Renal cortex interstitium (tissue), 11 donors: ENCODE measurements around the gene DRD2. TPM values are rescaled to one million over a fixed set of nuclear protein-coding genes. Genes with fewer than 3 reads are reported as not detected.

Experiments
- DNase-seq, 11 donors: peaks; one replicate each; pipeline ENCODE4 v3.0.0-alpha.2; 2013; ENCODE audit warnings: low read depth in 9 of 11, low spot score in 4 of 11; ENCODE audit errors: extremely low read depth in 1 of 11
- polyA plus RNA-seq, 3 donors: library from polyadenylated mRNA; unstranded; fragments of 120-200 nt; gene quantifications; one replicate each; pipeline ENCODE4 v1.2.1, GENCODE V29; 2013; ENCODE audit not compliant: insufficient read length in 3 of 3

The DRD2 gene
- polyA plus RNA-seq, 3 donors = 0.26 to 1.4 (median 0.45) TPM

DNA sequence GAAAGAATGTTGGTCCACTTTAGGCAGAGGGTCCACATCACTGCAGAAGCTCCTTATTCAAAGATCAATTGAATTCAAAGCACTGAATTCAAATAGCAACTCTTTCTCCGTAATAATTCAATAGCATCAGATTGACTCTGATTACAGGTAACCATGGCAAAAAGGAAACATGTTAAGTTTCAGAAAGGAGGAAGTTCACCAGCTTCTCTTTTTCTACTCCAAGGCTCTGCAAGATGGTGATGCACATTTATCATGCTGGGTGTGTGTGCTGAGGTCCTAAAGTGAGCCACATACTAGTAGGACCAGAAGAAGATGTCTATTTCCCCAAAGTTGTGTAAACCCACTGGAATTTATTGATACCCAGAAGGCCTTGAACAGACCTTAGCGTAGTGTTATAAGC, 18.0 kb upstream of the DRD2 start:
- DNase-seq = no peak

GRCh38 chr11:113488931-113489351, 13.7 kb upstream of the DRD2 start:
- no peak for DNase-seq

DNA sequence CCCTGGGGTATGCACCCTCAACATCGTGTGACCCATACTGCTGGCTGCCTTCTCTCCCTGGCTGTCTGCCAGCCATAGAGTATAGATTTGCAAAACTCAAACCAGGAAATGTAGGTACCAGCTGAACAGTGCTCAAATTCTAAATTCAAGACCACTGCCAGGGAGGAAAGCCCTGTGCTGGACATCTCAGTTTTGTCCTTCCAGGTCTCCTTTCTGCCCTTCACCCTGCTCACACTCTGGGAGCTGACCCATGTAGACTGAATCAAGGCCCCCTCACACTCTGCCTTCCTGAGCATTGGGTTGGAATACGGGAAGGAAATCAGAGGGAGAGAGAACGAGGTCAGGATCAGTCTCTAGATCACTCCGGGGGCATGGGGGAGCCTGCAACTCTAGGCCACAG, 12.4 kb upstream of the DRD2 start:
- no peak for DNase-seq

DNA sequence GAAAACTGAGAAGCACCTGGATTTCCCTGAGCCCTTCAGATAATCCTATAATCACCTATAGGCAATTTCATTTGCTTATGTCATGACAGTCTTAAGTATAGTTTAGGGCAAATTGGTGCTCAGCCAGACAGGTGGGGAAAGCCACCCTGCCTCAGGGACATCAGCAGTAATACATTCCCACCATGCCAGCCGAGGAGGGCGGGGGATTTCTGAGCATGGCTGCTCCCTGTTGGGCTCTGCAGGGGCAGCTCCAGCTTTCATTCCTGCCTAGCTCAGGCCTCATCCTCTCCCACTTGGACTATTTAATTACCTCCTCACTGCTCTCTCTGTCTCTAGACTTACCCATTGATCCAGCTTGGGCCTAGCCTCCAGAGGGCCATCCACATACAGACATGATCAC, 9.0 kb upstream of the DRD2 start:
- no peak for DNase-seq

GRCh38 chr11:113481672-113482071, 6.5 kb upstream of the DRD2 start:
- no peak for DNase-seq

DNA sequence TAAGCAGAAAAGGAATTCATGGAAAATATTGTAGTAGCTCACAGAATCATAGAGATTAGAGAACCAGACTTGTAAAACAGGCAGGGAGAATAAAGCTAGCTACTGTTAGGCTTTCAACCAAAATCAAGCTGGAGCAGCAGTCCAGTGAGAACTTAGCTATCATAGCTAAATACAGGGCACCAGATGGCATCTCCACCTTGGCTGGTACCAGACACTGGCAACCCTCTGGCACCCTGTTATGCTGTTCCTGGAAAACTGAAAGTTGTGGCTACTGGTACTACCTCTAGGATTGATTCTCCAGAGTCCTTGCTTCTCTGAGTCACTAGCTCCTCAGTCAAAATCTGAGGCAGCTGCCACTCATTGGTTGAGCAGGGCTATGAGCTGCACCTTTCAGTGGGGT, 6.0 kb upstream of the DRD2 start:
- DNase-seq = no peak

GRCh38 chr11:113477321-113477720, 2.1 kb upstream of the DRD2 start:
- DNase-seq = peak in 4 of 11 donors; percentile 9 to 30 (median 18)

GRCh38 chr11:113476553-113476952, 1.4 kb upstream of the DRD2 start:
- DNase-seq = no peak

DNA sequence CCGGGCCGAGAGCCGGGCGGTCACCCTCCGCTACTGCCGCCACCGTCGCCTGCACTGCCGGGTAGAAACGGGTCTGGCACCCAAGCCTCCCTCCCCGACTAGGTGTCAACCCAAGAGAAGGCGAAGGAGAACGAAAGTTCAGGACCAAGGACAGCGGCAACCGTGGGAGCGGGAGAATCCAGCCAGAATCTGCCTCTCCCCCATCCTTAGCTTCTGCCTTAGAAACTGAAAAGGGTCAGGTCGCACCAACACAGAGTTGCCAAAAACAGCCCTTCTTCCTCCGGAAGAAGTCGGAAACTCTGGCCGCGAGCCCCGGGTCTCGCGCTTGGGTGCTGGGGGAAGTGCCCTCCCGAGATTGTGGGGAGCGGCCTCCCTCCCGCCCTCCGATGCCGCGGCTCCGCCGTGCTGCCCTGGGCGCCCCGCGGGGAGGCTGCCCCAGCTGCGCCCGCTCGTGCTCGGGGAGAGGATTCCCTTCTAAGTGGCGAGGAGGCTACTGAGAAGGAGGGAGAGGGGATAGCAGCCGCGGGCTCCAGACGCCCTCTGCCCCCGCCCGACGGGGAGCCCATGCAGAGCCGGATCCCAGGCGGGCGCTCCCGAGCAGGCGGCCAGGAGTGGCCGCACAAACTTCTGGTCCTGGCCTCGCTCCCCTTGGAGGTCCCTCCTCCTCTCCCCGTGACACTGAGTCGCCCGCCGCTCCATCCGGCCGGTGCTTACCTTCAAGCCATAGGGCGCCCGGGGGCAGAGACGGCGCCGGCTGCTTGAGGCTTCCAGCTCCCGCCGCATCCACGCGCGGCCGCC, 637 bp downstream of the DRD2 start:
- peak; percentile 86 to 98 (median 92) for DNase-seq

GRCh38 chr11:113473983-113474361, 1.2 kb downstream of the DRD2 start:
- DNase-seq = no peak

DNA sequence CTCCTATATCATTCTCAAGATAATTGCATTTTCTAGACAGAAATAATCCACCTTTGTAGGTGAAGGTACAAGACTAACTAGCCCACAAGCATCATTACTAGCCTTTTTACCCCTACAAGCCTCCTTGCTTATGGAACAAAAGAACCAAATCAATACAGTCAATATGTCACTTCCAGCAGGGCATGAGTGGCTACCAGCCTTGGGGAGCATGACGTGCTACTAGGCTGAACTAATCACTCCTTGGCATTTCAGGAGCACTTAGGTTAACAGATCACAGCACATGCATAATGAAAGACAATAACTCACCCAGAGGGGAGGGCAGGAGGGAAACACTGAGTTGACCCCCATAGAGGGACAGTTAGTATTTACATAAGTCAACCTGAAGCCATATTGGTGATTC, 2.7 kb downstream of the DRD2 start:
- no peak for DNase-seq

DNA sequence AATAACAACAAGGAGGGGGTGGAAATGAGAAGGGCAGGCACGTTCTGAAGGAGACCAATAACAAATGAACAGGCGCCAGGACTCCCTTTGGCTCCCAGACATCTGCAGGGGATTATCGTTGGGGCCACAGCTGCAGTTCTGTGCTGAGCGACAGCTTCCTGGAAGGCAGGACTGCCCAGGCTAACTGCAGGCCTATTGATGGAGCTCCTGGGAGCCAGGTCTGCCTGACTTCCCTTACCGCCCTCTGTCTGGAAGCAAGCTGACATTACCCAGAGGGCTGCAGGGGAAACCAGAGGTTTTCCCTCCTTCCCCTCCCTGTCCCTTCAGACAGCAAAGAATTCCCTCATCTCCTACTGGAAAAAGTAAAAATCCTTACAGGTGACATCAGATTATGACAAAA, 5.0 kb downstream of the DRD2 start:
- no peak for DNase-seq

GRCh38 chr11:113468726-113469345, 6.4 kb downstream of the DRD2 start:
- DNase-seq = no peak

GRCh38 chr11:113467545-113467944, 7.7 kb downstream of the DRD2 start:
- no peak for DNase-seq

DNA sequence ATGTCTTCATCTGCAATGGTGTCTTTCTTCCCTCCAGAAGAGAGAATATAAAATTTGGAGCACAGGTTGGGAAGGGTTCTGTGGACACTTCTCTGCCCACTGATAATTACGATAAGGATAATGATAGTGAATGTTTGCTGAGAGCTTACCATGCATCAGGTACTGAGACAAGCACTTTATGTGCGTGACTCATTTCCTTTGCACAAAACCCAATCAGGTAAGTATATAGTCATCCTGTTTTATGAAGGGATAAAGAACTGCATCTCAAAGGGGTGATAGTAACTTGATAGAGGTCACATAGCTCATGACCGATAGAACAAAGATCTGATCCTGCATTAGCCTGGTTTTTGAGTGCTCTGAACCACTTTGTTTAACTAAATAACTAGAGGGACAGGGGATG, 9.4 kb downstream of the DRD2 start:
- no peak for DNase-seq

DNA sequence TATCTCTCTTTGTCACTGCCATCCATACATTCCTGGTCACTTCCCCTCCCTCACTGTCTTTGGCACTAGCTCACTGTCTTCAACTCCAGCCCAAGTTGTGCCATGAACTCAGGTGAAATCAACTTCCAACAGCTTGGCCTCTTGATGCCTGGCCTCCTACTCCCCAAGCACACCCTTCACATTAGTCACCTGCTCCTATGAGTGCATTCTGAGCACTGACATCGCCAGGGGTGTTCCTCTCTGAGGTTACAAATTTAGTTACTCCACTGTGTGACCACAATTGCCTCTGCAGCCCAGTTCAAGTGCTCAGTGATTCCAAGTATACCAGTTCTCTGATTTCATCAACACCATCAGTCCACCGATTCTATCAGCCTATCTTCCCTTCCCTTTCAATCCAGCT, 10.8 kb downstream of the DRD2 start:
- no peak for DNase-seq

DNA sequence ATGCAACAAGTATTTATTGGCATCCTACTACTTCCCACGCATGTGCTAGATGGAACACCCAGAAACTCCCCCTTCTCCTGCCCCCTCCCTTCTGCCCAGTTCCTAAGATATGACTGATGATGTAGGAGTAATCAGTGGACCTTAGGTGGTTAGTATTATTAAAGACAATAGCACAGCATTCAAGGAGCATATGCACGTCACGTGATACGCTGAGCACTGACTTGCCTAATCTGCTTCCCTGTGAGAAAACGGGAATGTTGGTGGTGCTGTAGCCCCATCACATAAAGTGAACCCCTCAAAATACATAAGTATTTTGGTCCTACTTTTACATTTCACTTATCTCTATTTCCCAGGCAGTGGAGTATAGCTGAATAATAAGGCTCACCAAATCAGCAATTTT, 12.4 kb downstream of the DRD2 start:
- DNase-seq = no peak

DNA sequence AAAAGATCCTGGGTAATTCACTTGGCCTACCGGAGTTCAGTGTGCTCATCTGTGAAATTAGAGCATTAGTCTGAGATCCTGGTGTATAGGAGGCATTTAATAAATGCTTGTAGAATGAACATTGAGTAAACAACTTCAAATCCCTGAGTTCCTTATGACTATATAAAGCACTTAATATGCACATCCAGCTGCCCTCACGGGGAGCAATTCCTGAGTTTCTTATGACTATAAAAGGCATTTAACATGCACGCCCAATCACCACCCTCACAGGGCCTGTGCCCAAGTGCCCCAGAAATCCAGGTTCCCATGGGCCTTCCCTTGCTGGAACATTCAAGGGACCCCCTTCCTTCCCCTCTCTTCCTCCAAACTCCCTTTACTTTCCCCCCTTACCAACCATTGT, 13.6 kb downstream of the DRD2 start:
- no peak for DNase-seq

DNA sequence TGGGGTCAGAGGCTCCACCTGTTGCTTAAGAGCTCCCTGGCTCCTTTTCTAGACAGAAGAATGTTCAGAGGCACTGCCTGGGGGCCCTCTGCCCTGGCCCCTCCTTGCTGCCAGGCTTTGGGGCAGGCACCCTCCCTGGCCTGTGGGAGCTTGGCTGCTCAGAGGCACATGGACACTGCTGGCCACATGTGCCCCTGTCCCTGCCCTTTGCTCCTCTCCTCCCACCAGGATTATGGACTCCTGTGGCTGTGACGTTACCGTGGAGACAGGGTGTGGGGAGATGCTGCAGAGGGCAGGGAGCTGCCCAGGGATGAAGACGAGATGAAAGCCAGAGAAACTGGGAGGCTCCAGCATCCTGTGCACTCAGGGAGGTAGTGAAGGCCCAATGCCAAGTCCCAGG, 14.7 kb downstream of the DRD2 start:
- DNase-seq = no peak

- DNase-seq = no peak
These were observed 17.0 kb downstream of the DRD2 start for GRCh38 chr11:113458189-113458588.

DNA sequence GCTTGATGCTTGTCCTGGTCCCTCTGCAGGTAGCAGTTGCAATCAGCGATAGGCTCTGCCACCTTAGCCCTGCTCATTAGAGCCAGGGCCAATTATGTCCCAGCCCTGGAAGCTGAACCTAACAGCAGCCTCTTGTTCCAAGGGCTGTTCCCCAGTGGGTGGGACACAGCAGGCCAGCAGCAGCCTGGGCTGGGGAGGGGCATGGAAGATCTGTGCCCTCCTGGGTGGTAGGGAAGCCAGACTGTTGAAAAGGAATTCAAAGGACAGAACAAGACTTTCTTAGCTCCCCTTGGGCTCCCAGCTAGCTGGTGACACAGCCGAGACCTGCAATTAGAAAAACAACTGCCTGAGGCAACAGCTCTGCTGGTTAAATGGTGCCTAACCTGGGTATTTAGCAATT, 17.4 kb downstream of the DRD2 start:
- no peak for DNase-seq
